AG04450 (cell line): Measurements from ENCODE around the gene ITSN1. TPM values are rescaled to one million over a fixed set of nuclear protein-coding genes. Genes with fewer than 3 reads are reported as not detected.

Experiments used
- CTCF ChIA-PET: fragments of 300-600, 350-600 bp; formaldehyde crosslinking; extraction: SDS; loops from one replicate; lab custom pipeline; 2022; ENCODE audit warnings: antibody characterized with exemption, inconsistent platforms; lab: Charles Lee
- POLR2A ChIA-PET: fragments of 350-600 bp; formaldehyde crosslinking; extraction: SDS; loops from one replicate; lab custom pipeline; 2021; ENCODE audit warnings: antibody characterized with exemption, inconsistent platforms; lab: Yijun Ruan, JAX
- DNase-seq: peaks from one replicate; pipeline ENCODE4 v3.0.0-alpha.2; 2011; ENCODE audit warnings: low read depth, low spot score
- H3K27ac ChIP-seq: one replicate; pipeline ENCODE4 v1.5.1; 2012; ENCODE audit warnings: low read depth, low read length, control low read depth
- H3K27me3 ChIP-seq: one replicate; pipeline ENCODE4 v1.6.0; 2012; ENCODE audit warnings: low read length; ENCODE audit not compliant: control insufficient read depth, insufficient read depth
- H3K4me3 ChIP-seq: 2 replicates; pipeline ENCODE4 v1.5.1; 2011; ENCODE audit warnings: mild to moderate bottlenecking, low read depth, low read length, control low read depth
- H3K9me3 ChIP-seq: 2 replicates; pipeline ENCODE4 v1.5.1; 2012; ENCODE audit warnings: low read length; ENCODE audit not compliant: control insufficient read depth, insufficient read depth
- polyA plus RNA-seq: library from polyadenylated mRNA; depleted of rRNA; stranded (reverse); fragments of >200 nt; gene quantifications from 2 replicates; pipeline ENCODE4 v1.2.3, GENCODE V29; 2011
- TF ChIP-seq, protein P1 (sequence below): IDR thresholded peaks from 2 replicates; pipeline ENCODE4 v1.5.1; 2011; ENCODE audit warnings: low read depth, low read length, control low read depth, inconsistent platforms

The ITSN1 gene
- polyA plus RNA-seq, 1 experiment: 51.5 TPM

DNA sequence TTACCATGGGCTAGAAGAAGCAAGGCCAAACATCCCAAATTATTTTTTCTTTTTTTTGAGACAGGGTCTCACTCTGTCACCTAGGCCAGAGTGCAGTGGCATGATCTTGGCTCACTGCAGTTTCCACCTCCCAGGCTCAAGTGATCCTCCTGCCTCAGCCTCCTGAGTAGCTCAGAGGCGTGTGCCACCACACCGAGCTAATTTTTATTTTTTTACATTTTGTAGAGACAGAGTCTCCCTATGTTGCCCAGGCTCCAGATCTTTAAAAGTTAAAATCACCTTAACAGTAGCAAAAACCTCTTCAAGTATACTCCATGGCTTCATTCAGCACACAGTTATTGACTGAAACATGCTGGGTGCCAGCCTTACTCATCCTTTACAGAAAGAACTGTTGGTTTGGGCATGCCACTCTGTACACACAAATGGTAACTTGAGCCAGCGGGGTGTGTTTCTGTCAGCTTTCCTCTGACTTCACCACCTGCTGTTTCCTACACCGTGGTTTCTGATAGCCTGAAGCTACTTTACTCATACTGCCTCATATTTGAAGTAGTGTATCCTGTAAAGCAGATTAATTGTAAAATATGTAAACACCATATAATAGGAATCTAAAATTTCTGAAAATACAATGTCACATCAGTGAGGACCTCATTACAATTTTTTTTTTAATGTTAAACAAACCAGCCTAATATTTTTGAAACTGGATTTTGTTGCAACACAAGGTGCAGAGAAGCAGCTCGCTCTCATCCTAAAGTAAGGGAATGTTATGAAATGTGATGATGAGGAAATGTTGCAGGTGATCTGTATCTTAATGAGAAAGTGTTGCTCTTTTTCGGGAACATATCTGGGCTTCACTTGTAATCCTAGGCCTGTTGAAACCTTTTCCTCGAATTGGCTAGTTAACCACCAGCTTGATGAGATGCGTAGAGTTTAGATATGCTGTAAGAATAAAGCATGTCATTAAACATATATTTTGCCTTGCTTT is 159.4 kb downstream of the ITSN1 start:
- CTCF ChIA-PET: interaction anchor here (3.0 kb wide), 1 partner anchor 196 kb away, joined by 8 read pairs; no protein-coding TSS in a partner anchor
- POLR2A ChIA-PET: interaction anchor here (1.5 kb wide), 1 partner anchor 98 kb away, joined by 3 read pairs; no protein-coding TSS in a partner anchor
- Histone ChIP-seq H3K9me3 (no peaks in the 10 kb centered on the region), H3K27ac (no peak overlapping the region), H3K4me3 (no peak overlapping the region), H3K27me3 (no peaks in the 10 kb centered on the region)
- DNase-seq: peak; percentile 23
- TF ChIP-seq, protein P1, sequence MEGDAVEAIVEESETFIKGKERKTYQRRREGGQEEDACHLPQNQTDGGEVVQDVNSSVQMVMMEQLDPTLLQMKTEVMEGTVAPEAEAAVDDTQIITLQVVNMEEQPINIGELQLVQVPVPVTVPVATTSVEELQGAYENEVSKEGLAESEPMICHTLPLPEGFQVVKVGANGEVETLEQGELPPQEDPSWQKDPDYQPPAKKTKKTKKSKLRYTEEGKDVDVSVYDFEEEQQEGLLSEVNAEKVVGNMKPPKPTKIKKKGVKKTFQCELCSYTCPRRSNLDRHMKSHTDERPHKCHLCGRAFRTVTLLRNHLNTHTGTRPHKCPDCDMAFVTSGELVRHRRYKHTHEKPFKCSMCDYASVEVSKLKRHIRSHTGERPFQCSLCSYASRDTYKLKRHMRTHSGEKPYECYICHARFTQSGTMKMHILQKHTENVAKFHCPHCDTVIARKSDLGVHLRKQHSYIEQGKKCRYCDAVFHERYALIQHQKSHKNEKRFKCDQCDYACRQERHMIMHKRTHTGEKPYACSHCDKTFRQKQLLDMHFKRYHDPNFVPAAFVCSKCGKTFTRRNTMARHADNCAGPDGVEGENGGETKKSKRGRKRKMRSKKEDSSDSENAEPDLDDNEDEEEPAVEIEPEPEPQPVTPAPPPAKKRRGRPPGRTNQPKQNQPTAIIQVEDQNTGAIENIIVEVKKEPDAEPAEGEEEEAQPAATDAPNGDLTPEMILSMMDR: no peak

DNA sequence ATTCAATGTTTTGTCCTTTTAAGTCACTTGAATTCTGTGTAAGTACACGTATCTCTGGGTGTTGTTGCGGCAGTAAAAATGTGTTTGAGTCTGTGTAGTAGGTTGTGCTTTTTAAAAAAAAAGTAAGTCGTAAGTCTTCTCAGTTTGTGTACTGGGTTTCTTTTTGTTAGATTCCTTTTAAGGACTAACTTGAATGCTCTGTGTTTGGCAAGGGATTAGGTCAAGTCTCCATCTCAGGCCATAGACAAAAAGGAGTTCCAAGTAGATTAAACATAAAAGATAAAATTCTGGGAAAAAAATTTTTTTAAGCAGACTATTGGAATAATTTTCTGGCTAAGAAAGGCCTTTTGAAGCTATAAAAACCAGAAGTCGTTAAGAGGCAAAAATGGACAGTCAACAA is 160.2 kb downstream of the ITSN1 start:
- H3K27me3 ChIP-seq: no peaks in the 10 kb centered on the region
- ChIA-PET CTCF (interaction anchor here (3.0 kb wide), 1 partner anchor 197 kb away, joined by 8 read pairs; no protein-coding TSS in a partner anchor), POLR2A (interaction anchor here (0.6 to 1.5 kb wide), 2 partner anchors 54 to 97 kb away, joined by 3 to 8 read pairs; no protein-coding TSS in a partner anchor)
- no peak overlapping the region for H3K4me3 ChIP-seq
- H3K9me3 ChIP-seq: no peaks in the 10 kb centered on the region
- no peak overlapping the region for H3K27ac ChIP-seq
- TF ChIP-seq, protein P1: no peak
- no peak for DNase-seq

DNA sequence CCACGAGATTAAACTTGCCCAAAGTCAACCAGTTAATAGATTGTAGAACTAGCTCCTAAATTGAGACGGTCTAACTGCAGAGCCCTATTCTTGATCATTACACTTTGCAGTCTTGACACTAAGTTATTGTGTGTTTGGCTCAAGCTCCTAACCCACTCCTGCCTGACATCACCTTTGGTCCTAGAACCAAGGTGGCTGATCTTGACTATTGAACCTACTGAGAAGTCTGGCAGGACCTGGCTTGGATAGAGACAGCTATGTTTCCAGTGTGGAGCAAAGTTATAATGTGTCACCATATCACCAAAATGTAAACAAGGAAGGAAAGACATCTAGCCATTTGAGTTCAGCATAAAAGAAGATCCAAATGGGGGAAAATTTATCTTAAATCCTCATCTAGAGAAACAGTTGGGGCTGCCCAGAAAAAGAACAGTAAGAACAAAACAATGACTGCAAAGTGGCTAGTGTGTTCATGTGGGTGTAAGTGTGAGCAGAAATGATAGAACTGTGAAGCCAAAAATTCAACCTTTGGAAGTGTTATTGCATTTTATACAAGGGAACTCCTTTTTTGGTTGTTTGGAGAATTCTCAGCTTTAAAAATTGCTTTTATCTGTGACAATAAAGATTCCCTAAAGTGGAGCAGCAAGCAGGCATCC is 166.5 kb downstream of the ITSN1 start:
- CTCF ChIA-PET: no interaction called here
- no peaks in the 10 kb centered on the region for H3K9me3 ChIP-seq
- no peak for DNase-seq
- no peak overlapping the region for H3K4me3 ChIP-seq
- H3K27me3 ChIP-seq: no peaks in the 10 kb centered on the region
- POLR2A ChIA-PET: no interaction called here
- no peak overlapping the region for H3K27ac ChIP-seq
- TF ChIP-seq, protein P1: no peak

DNA sequence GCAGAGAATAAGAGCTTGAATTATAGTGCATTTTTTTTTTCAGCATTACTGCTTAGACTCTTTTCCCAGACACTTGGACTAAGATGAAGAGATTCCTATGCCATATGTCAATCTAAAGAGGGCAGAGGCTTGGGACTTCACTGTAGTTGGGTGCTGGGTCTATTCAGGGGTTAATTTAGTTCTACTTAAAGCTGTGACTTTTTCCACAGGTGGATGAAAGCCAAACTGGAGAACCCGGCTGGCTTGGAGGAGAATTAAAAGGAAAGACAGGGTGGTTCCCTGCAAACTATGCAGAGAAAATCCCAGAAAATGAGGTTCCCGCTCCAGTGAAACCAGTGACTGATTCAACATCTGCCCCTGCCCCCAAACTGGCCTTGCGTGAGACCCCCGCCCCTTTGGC is 168.5 kb downstream of the ITSN1 start:
- no peak overlapping the region for H3K4me3 ChIP-seq
- ChIA-PET CTCF (no interaction called here), POLR2A (no interaction called here)
- TF ChIP-seq, protein P1: no peak
- no peak for DNase-seq
- no peaks in the 10 kb centered on the region for H3K27me3 ChIP-seq
- no peak overlapping the region for H3K27ac ChIP-seq
- H3K9me3 ChIP-seq: no peaks in the 10 kb centered on the region
